GM19238 (cell line): ENCODE measurements around the gene MEGF11.
A peak's percentile ranks its signal among the peaks of the same experiment; 100 is the strongest.
"Not testable (repeated sequence)": the region's sequence is repeated elsewhere in the genome, so short reads cannot be mapped to it uniquely, and the experiment has no call there.

Source experiments
- DNase-seq: peaks from one replicate; pipeline ENCODE4 v3.0.0; 2011; ENCODE audit warnings: low spot score; ENCODE audit not compliant: insufficient read length

Gene MEGF11

GRCh38 chr15:65902373-65902772 lies 351.2 kb downstream of the MEGF11 start:
- peak; percentile 64 for DNase-seq

DNA sequence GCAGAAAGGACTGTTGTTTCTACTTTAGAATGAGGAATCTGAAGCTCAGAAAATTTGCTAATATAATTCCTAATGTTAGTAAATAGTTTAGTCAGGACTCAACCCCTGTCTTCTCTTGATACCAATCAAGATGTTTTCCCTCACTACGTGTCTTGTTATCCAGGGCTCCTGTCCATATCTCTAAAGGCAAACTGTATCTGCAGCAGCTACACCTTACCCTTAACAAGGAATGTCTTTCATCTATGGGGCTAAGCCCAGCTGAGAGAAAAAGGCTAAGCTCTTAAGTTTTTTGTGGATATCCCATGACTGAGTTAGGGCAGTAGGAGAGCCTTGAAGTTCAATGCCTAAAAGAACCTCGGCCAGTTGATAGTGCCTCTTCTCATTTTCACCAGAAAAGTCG lies 351.7 kb downstream of the MEGF11 start:
- no peak for DNase-seq

DNA sequence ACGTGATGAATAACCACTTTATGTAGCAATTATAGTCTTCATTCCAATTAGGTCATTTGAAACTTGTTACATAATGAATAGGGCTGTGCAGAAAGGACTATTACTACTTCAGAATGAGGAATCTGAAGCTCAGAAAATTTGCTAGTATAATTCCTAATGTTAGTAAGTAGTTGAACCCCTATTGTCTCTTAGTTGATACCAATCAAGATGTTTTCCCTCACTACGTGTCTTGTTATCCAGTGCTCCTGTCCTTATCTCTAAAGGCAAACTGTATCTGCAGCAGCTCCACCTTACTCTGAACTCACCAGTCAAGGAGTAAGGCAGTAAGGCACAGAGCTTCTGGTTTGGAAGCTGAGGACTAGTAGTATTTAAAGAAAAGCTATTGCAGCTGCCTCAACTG lies 352.2 kb downstream of the MEGF11 start:
- DNase-seq = no peak

GRCh38 chr15:65900488-65900887 lies 353.1 kb downstream of the MEGF11 start:
- no peak for DNase-seq

GRCh38 chr15:65896236-65896635 lies 357.3 kb downstream of the MEGF11 start:
- no peak for DNase-seq

DNA sequence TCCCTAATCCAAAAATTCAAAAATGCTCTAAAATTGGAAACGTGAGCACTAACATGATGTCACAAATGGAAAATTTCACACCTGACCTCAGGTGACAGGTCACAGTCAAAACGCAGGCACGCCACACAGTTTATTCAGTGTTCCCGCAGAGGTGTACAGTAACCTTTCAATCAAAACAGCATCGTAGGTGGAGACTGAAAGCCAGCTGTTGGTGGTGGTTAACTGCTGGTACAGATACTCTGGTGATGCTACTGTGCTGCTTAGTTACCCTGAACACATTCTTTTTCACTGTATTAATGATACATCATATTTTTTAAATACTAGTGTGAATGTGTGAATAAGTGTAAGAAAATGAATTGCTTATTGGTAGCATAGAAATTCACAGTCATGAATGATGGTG lies 360.5 kb downstream of the MEGF11 start:
- no peak for DNase-seq

GRCh38 chr15:65888981-65889380 lies 364.6 kb downstream of the MEGF11 start:
- no peak for DNase-seq

DNA sequence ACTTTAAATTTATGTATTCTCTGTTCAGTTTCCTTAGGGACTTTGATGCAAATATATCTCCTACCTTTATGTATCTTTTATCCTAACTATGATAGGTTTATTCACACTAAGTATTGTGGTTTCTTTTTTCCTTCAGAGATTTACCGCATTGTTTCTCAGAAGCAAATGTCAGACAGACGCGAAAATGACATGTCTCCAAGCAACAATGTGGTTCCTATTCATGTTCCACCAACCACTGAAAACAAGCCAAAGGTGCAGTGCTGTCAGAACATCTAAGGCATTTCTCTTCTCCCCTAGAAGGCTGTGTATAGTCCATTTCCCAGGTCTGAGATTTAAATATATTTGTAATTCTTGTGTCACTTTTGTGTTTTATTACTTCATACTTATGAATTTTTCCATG lies 366.0 kb downstream of the MEGF11 start:
- DNase-seq = no peak

DNA sequence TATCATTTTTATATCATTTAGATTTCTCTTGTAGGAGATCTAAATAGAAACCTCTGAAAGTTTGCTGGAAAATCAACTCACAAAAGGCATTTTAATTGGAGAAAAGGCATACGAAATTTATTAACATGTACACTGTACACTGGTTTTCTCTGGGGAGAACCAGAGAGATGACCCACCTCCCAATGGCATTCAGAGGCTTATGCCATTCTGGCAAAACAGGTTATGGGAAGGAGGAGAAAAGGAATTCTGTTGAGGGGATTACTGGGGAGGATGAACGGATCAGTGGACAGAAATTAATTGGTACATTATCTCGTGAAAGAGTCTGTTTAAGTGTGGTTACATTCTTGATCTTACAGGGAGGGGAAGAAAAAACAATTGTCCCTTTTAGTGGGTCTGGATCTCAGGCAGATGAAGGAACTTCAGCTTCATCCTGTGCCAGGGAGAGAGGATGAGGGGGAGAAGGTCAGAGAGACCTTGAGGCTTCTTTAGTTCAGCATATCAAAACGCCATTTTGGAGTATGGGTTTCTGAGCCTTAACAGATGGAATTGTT lies 367.8 kb downstream of the MEGF11 start:
- DNase-seq = no peak

GRCh38 chr15:65884511-65884910 lies 369.0 kb downstream of the MEGF11 start:
- no peak for DNase-seq

- no peak for DNase-seq
Measured at GRCh38 chr15:65883571-65883970, 370.0 kb downstream of the MEGF11 start.

GRCh38 chr15:65881766-65882434 lies 371.6 kb downstream of the MEGF11 start:
- DNase-seq = no peak

GRCh38 chr15:65877749-65878148 lies 375.8 kb downstream of the MEGF11 start:
- DNase-seq = no peak

DNA sequence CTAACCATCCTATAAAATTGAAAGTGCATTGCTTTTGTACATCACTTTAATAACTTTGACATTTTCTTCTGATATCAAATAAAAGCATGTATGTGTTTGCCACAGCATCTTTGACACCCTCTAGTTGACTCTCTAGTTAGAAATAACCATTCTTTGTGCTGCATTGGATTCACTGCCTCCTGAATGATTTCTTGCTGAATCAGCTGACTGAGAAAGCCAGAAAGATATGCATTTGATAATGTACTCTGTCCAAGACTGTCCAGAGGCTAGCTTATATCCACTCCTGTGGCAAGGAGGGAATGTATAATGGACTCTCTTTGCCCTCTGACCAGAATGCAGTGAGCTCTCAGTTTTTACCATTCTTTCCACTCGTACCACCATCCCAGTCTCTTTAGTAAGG lies 378.1 kb downstream of the MEGF11 start:
- no peak for DNase-seq

DNA sequence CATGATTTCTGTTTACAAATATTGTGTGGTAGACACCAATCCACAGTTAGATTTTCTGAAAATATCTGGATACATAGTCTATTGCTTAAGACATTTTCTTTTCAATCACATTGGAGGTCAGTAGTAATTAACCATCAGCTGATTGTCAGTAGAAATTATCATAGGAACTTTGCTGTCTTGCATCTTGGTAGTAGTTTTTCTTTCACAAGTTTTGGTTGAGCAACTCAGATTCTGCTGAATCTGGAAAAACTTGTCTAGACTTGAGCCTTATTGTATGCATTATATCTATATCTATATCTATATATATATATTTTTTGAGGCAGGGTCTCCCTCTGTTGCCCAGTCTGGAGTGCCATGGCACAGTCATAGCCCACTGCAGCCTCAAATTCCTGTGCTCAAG lies 380.3 kb downstream of the MEGF11 start:
- DNase-seq = no peak

- DNase-seq = not testable (repeated sequence)
Measured at GRCh38 chr15:65872596-65872995, 381.0 kb downstream of the MEGF11 start.

DNA sequence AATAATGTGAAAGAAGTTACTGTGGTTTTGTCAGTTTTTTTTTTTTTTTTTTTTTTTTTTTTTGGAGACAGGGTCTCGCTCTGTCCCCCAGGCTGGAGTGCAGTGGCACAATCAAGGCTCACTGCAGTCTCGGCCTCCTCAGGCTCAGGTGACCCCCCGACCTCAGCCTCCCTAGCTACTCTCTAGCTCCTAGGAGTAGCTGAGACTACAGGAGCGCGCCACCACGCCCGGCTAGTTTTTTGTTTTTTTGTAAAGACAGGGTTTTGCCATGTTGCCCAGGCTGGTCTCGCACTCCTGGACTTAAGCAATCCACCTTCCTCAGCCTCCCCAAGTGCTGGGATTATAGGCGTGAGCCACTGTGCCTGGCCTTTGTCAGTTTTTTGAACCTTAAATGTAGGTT lies 381.7 kb downstream of the MEGF11 start:
- not testable (repeated sequence) for DNase-seq

DNA sequence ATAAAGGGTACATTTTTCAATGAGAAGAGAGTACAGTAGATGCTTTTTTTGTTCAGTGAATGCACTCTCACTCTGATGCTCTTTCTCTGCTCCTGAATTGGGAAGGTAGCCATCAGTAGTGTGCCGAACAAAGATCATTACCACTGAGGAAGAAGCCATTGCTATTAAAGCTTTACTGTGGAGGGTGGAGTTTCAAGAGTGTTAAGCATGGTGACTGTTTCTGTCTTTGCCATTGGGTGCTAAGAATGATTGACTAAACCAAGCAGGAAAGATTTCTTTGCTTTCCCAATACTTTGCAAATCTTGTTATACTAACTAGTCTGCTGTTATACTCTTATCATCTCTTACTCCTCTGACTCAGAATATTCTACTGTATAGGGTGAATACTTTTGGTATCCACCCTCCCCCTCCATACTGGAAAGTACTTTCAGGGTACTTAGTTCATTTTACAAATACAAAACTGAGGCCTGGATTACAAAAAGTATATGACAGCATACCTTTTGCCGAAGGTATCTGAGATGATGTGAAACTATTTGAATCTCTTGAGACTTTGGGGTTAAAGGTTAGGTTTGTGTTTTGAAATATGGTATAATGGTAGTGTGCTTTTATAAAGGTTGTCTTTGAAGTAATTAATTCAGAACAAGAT lies 382.5 kb downstream of the MEGF11 start:
- no peak for DNase-seq

DNA sequence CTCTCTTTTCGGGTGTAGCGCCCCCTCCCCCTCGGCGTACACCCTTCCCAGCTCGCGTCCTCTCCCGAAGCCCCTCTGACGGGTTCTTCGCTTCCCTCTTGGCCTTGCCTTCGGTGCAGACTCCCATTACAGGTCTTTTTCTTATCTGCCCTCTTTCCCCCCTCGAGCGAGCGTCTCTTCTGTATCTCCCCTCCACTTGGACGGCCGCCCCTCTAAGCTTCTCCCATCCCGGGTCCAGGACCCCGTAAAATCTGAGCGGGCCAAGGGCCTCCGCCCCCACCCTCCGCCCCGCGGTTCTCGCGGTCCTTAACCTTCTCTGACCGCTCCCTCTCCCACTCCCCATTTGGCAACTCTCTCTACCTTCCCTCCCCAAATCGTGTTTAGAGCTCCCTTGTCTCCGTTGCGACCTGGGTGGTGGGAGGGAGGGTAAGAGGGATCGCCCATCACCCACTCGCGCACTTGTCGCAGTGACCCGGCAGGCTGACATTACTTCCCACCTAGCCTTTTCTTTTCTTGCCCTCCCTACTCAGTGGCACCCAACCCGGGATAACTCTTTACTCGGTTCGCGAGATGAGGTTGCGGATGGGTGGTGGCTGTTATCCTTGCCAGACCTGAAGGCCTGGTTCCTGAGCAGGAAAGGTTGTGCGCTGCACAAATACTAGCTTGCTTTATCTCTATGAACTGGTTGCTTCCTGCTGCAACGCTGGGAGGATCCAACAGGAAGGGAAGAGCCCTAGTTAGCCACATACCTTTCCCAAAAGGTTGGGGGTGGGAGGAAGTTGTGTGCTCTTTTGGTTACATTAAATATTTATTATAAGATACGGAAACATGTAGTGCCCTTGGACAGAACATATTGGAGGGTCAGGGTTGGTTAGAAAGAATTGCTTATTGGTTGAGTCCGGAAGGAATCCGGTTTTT lies 383.3 kb downstream of the MEGF11 start:
- no peak for DNase-seq

- peak; percentile 87 for DNase-seq
Measured at GRCh38 chr15:65869126-65869953, 384.2 kb downstream of the MEGF11 start, which contains the start of gene RAB11A. Gene RAB11A, plus strand, starts transcription at chr15:65869491. Its CDS starts 95 bp downstream, at chr15:65869586.

- no peak for DNase-seq
Measured at GRCh38 chr15:65868546-65869125, 384.9 kb downstream of the MEGF11 start.
